Mesodermal cell (in vitro differentiated cells): ENCODE measurements around the gene RNF121.

Experiments
- H3K27ac ChIP-seq: 2 replicates; pipeline ENCODE4 v1.7.0; 2013; ENCODE audit warnings: mild to moderate bottlenecking, low read depth, low read length, moderate library complexity; ENCODE audit not compliant: severe bottlenecking
- H3K36me3 ChIP-seq: 2 replicates; pipeline ENCODE4 v1.7.1; 2013; ENCODE audit warnings: mild to moderate bottlenecking, low read length, moderate library complexity; ENCODE audit not compliant: control insufficient read depth, insufficient read depth
- H3K4me1 ChIP-seq: one replicate; pipeline ENCODE4 v1.7.1; 2013; ENCODE audit warnings: mild to moderate bottlenecking, low read length; ENCODE audit not compliant: insufficient read depth, control insufficient read depth, poor library complexity, severe bottlenecking
- H3K4me3 ChIP-seq: 2 replicates; pipeline ENCODE4 v1.7.0; 2013; ENCODE audit warnings: low read length, control low read depth, mild to moderate bottlenecking; ENCODE audit not compliant: insufficient read depth, poor library complexity, severe bottlenecking; ENCODE audit errors: extremely low read depth
- H3K9me3 ChIP-seq: 2 replicates; pipeline ENCODE4 v1.7.1; 2013; ENCODE audit warnings: mild to moderate bottlenecking, low read length, moderate library complexity; ENCODE audit not compliant: control insufficient read depth
- WGBS, 2 experiments: methylation state at CpG; one replicate each; pipeline ENCODE4 v1.1.5; 2013; ENCODE audit warnings: missing lambda C conversion rate in 2 of 2; ENCODE audit not compliant: insufficient coverage in 2 of 2; 5-methylcytosine and 5-hydroxymethylcytosine counted together

RNF121 gene

DNA sequence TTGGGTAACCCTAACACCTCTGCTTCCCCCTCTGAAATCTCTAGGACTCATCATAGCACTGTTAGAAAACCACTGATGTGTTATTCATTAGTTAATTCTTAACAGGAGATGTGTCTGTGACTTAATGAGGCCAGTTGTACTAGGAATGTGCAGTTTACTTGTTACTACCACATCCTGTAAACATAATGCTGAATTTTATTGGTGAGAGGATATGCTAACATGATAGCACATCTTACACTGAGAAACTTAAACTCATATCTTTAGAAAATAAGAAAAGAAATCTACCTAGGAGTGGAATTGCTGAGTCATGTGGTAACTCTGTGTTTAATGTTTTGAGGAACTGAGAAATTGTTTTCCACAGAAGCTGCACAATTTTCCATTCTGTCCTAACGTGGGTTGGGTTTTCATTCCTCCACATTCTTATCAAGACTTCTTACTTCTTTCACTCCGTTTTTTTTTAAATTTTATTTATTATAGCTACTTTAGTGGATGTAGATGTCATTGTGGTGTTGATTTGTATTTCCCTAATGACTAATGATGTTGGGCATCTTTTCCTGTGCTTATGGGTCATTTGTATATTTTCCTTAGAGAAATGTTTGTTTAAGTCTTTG, 33.7 kb downstream of the RNF121 start:
- peak overlapping the region; percentile 55 for H3K27ac ChIP-seq
- H3K4me3 ChIP-seq, result no peak overlapping the region
- WGBS, 2 experiments, result no CpG with 5 or more reads among the region's 2 CpGs
- H3K9me3 ChIP-seq, result no peaks in the 10 kb centered on the region
- peaks cover 57% of the 10 kb centered on the region for H3K36me3 ChIP-seq
- peaks cover 3% of the 10 kb centered on the region for H3K4me1 ChIP-seq

DNA sequence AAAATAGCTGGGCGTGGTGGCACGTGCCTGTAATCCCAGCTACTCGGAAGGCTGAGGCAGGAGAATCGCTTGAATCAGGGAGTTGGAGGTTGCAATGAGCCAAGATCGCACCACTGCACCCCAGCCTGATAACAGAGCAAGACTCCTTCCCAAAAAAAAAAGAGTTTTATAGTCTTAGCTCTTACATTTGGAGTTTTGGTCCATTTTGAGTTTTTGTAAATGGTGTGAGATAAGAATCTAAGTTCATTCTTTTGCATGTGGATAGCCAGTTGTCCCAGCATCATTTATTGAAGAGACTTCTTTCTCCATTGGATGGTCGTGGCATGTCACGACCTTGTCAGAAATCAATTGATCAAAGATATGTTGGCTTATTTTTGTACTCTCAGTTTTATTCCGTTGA, 34.6 kb downstream of the RNF121 start:
- WGBS, 2 experiments, result 86 to 96% methylated on average over 5 to 7 of the region's 8 CpGs

DNA sequence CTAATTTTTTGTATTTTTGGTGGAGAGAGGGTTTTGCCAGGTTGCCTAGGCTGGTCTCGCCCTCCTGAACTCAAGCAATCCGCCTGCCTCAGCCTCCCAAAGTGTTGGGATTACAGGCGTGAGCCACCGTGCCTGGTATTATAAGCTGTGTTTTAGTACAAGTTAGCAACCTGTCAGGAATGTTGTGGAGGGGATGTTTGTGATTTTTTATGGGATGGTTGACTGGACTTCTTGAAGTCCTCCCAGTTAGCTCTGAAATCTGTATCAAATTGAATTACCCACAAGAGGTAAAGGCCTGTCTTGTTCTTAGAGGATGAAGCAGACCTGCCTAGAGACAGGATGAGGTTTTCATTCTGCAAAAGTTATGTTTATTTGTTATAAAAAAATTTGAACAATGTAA, 35.8 kb downstream of the RNF121 start:
- H3K36me3 ChIP-seq, result peaks cover 67% of the 10 kb centered on the region
- peaks cover 3% of the 10 kb centered on the region for H3K4me1 ChIP-seq
- H3K4me3 ChIP-seq, result no peak overlapping the region
- no peak overlapping the region for H3K27ac ChIP-seq
- H3K9me3 ChIP-seq, result no peaks in the 10 kb centered on the region
- WGBS, 2 experiments, result 100% methylated on average over 4 of the region's 4 CpGs

More for the DNA sequence above, 34.6 kb downstream of the RNF121 start:
- H3K4me3 ChIP-seq, result no peak overlapping the region
- no peaks in the 10 kb centered on the region for H3K9me3 ChIP-seq
- H3K27ac ChIP-seq, result no peak overlapping the region
- H3K4me1 ChIP-seq, result peaks cover 3% of the 10 kb centered on the region
- H3K36me3 ChIP-seq, result peaks cover 62% of the 10 kb centered on the region

DNA sequence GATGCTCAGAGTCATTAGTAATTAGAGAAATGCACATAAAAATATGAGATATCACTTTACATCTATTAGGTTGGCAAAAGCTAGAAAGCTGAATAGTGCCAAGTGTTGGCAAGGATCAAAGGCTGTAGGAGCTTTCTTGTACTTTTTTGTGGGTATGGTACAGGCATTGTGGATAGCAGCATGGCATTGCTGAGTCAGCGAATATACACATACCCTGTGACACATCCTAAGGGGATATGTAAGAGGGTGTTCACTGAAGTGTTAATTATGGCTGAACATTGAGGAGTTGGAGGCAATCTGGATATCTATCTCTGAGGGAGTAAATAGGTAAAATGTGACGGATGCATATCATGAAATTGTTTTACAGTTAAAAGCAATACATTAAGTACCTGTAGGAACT, 42.8 kb downstream of the RNF121 start:
- no peak overlapping the region for H3K4me3 ChIP-seq
- WGBS, 2 experiments, result no CpG with 5 or more reads among the region's 2 CpGs

DNA sequence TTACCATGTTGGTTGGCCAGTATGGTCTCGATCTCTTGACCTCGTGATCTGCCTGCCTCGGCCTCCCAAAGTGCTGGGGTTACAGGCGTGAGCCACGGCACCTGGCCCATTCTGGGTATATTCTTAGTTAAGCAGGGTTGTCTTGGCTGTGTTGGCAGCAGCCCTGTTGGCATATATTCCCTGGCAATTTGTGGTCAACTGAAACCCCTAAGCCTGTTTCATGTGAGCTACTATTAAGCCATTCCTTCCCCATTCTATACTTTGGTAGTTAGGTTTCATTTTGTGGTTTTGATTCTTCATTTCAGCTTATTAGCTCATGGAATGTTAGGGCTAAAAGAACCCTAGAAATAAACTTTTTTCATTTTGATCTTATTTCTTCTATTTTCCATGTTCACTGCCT, 47.7 kb downstream of the RNF121 start:
- H3K4me1 ChIP-seq, result no peaks in the 10 kb centered on the region
- H3K36me3 ChIP-seq, result peaks cover 61% of the 10 kb centered on the region
- 94% methylated on average over 3 to 5 of the region's 5 CpGs for WGBS, 2 experiments
- H3K9me3 ChIP-seq, result no peaks in the 10 kb centered on the region
- H3K4me3 ChIP-seq, result no peak overlapping the region
- H3K27ac ChIP-seq, result no peak overlapping the region

More for the DNA sequence above, 42.8 kb downstream of the RNF121 start:
- no peaks in the 10 kb centered on the region for H3K4me1 ChIP-seq
- H3K9me3 ChIP-seq, result no peaks in the 10 kb centered on the region
- H3K36me3 ChIP-seq, result peaks cover 63% of the 10 kb centered on the region
- H3K27ac ChIP-seq, result no peak overlapping the region

DNA sequence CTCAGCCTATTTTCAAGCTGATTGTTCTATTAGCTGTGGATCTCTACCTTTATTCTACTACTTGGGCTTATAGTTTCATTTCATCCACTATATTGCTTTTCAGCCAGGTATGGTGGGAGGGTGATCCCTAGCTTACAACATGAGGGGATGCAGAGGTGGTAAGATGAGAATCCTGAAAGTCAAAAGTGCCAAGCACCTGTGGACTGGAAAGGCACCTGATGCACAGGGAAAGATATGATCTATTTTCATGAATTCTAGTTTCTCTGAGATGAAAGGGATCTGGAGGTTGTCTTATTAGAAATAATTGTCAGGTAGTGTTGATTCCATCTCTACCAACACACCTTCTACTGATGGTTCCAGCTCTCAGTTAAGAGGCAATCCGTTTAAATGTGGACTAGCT, 48.2 kb downstream of the RNF121 start:
- no peak overlapping the region for H3K27ac ChIP-seq
- no CpG with 5 or more reads among the region's 1 CpG for WGBS, 2 experiments
- H3K36me3 ChIP-seq, result peaks cover 61% of the 10 kb centered on the region
- no peak overlapping the region for H3K4me3 ChIP-seq
- no peaks in the 10 kb centered on the region for H3K9me3 ChIP-seq
- H3K4me1 ChIP-seq, result no peaks in the 10 kb centered on the region

DNA sequence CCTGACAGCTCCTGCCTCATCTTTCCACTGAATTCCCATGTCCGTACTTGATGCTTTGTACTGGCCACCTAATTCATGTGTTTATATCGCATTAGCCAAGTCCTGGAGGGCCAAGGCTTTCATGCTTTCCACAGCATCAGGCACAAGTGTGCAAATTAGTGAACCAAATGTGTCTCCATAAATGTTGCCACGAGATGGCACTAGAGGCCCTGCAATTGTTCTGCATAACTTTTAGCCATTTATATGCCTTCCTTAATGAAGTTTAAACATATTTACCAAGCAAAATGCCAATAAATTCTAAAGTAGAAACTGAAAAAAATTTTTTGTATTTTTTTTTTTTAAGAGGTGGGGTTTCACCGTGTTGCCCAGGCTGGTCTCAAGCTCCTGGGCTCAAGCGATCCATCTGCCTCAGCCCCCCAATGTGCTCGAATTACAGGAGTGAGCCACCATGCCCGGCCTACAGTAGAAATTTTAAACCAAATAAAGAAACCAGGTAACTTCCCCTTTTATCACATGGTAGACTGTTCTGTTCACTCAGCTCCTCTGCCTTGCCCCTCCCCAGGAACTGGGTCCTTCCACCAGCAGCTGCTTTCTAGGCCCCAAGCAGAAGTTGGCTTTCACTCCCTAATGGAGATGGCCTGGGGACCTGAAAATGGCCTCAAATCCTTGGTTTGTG, 49.0 kb downstream of the RNF121 start:
- no peaks in the 10 kb centered on the region for H3K9me3 ChIP-seq
- no peak overlapping the region for H3K27ac ChIP-seq
- H3K4me3 ChIP-seq, result no peak overlapping the region
- 67 to 76% methylated on average over 4 to 7 of the region's 7 CpGs for WGBS, 2 experiments
- H3K4me1 ChIP-seq, result no peaks in the 10 kb centered on the region
- H3K36me3 ChIP-seq, result peaks cover 62% of the 10 kb centered on the region

DNA sequence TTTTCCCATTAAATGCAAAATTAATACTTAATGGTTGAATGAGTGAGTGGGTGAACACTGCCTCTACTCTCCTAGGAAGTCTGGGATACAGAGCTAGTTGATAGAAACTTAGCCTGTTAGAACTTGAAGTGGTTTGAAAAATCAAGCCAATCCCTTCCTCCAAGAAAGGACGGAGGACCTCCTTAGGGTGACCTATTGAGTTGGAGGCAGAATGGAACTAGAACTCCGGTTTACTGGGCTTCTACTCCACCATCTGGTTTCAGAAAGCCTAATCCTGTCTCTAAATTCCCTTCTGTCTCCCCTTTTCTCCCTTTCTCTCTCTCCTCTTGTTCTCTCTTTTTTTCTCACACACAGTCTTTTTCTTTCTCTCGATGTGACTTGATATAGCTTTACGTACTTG, 50.2 kb downstream of the RNF121 start:
- Histone ChIP-seq H3K9me3 (no peaks in the 10 kb centered on the region), H3K4me3 (no peak overlapping the region), H3K27ac (no peak overlapping the region), H3K36me3 (peaks cover 72% of the 10 kb centered on the region), H3K4me1 (no peaks in the 10 kb centered on the region)
- 95 to 100% methylated on average over 2 of the region's 4 CpGs for WGBS, 2 experiments

DNA sequence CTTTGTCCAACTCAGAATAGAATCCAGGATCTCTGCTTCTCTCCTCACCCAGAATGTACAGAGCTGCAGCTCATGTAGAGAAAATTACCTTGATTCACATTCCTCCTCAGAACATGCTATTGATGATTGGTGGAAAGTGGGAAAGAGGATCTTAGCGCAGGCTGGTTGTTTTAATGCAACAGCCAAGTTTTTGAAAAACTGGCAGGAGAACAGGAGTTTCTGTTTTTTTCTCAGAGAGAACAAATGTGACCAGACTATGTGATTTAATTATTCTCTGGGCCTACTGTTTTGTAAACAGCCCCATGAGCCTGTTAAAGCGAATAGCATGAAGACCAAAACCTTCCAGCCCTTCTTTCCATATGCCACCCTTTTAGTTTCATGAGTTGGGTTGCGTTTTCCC, 50.8 kb downstream of the RNF121 start:
- peaks cover 72% of the 10 kb centered on the region for H3K36me3 ChIP-seq

DNA sequence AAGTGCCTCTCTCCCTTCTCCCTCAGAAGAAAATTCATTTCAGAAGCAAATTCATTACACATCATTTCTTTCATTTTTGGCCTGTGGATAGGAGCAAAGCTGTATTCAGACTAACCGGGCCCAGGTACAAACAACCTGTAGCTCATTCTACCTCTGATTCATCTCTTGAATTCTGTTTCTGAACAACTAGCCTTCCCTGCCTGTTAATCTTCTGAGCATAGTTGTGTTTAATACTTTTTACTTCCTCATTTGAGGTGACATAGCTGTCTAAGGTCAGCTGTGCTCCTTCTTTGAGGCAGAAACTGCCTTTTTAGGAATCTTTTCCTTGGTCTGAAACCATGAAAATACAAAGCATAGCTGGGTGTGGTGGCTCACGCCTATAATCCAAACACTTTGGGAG, 57.3 kb downstream of the RNF121 start:
- peaks cover 74% of the 10 kb centered on the region for H3K36me3 ChIP-seq

More for the DNA sequence above, 50.8 kb downstream of the RNF121 start:
- Histone ChIP-seq H3K9me3 (no peaks in the 10 kb centered on the region), H3K4me3 (no peak overlapping the region), H3K27ac (no peak overlapping the region), H3K4me1 (no peaks in the 10 kb centered on the region)
- 100% methylated on average over 1 to 2 of the region's 3 CpGs for WGBS, 2 experiments

DNA sequence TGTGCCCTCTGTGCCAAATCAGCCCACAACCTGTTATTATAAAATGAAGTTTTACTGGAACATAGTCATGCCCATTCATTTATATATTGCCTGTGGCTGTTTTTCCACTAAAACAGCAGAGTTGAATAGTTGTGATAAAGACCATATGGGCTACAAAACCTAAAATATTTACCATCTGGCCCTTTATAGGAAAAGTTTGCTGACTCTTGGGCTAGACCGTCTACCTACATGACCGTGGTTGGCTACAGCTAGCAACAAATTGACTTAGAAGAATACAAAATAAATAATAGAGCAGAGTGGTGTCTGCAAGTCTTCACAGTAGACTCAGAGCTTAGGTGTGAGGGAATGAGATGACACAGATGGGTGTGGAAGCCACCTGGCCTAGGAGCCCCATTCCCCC, 58.7 kb downstream of the RNF121 start:
- H3K27ac ChIP-seq, result no peak overlapping the region
- WGBS, 2 experiments, result 42% methylated on average over 2 of the region's 2 CpGs; no CpG with 5 or more reads in 1 of the 2 experiments

More for the DNA sequence above, 57.3 kb downstream of the RNF121 start:
- Histone ChIP-seq H3K27ac (no peak overlapping the region), H3K9me3 (no peaks in the 10 kb centered on the region), H3K4me3 (no peak overlapping the region), H3K4me1 (no peaks in the 10 kb centered on the region)
- 90 to 100% methylated on average over 1 to 2 of the region's 2 CpGs for WGBS, 2 experiments

More for the DNA sequence above, 58.7 kb downstream of the RNF121 start:
- H3K4me1 ChIP-seq, result no peaks in the 10 kb centered on the region
- H3K4me3 ChIP-seq, result no peak overlapping the region
- no peaks in the 10 kb centered on the region for H3K9me3 ChIP-seq
- H3K36me3 ChIP-seq, result peaks cover 69% of the 10 kb centered on the region
